ENCODE results near the gene ZDHHC12. TPM values are rescaled to one million over a fixed set of nuclear protein-coding genes. Genes with fewer than 3 reads are reported as not detected.

ZDHHC12 gene
- polyA plus RNA-seq, 3 donors, result 28.8 to 73.3 (median 43.7) TPM

GRCh38 chr9:128732576-128732975 lies 8.6 kb upstream of the ZDHHC12 start:
- WGBS, 3 donors, result 82 to 91% (median 85%) methylated on average over 13 of the region's 13 CpGs
- H3K27ac ChIP-seq (ENCODE audit: low read depth, low read length), result no peak overlapping the region

DNA sequence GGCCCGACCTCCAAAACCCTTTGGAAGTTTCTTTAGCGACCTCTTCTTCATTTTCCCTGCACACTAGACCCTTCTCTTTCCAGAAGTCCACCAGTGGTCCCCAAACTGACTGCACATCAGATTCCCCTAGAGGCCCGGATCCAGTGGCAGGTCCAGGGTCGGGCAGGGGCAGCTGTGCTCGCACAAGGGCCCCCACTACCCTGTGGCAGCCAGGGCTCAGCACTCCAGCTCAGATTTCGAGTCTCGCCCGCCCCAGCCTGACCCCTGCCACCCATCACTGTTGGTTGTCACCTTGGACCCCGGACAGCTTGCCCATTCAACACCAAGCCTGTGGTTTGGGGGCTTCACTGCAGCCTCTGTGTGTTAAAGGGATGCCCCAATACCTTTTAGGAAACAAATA lies 7.8 kb upstream of the ZDHHC12 start:
- 79 to 86% (median 83%) methylated on average over 9 of the region's 9 CpGs for WGBS, 3 donors
- no peak overlapping the region for H3K27ac ChIP-seq (ENCODE audit: low read depth, low read length)

DNA sequence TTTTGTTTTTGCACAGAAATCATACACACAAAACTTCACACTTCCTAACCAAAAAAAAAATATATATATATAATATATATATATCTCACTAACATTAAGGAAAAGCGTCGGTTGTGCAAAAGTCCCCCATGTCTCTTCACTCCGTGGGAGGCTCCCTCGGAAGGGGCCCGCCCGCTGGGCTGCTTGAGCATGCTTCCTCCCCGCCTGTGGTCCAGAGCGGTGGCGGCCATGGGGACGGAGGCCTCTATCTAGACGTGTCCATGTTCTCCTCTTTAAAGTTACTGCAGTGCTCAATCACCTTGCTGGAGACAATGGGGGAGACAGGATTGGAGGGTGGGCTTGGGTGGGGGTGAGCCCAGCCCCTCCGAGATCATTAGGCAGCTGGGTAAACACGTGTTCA lies 7.2 kb upstream of the ZDHHC12 start:
- H3K27ac ChIP-seq (ENCODE audit: low read depth, low read length), result no peak overlapping the region
- 82 to 86% (median 85%) methylated on average over 13 of the region's 13 CpGs for WGBS, 3 donors

GRCh38 chr9:128729766-128730517 lies 6.0 kb upstream of the ZDHHC12 start:
- H3K27ac ChIP-seq (ENCODE audit: low read depth, low read length), result no peak overlapping the region
- WGBS, 3 donors, result 91% methylated on average over 27 of the region's 27 CpGs

DNA sequence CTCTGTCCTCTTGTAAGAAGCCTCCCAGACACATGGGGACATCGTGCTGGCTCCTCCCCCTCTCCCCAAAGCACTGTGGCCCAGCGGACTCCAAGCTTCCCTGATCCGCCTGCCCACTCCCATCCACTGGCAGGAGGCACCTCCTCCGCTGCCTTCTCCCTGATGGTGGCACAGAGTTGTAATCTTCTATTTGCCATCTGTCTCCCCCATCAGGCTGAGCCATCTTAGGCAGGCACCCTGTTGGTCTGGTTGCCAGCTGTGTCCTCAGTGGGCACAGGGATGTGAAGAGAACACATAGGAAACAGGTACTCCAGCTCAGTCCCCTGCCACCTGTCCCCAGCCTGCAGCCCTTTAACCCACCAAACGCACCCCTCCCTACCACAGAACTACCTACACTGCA lies 5.4 kb upstream of the ZDHHC12 start:
- no peak overlapping the region for H3K27ac ChIP-seq (ENCODE audit: low read depth, low read length)
- WGBS, 3 donors, result 73 to 82% (median 76%) methylated on average over 5 of the region's 5 CpGs

DNA sequence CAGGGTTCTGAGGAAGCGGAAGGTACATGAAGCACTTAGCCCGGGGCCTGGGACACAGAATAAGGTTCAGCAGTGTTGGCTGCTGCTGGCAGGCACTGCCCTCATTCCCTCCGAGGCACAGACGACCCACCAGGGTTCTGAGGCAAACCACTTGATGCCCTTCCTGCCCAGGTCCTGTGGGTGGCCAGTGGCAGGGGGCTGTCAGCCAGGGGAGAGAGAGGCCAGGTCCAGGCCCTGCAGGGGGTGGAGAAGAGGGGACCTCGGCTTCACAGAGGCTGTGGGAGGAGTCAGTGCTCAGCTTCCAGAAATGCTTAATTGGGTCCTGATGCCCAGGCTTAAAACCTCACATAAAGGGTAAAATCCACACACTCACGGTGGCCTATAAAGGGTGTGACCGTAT lies 4.4 kb upstream of the ZDHHC12 start:
- no peak overlapping the region for H3K27ac ChIP-seq (ENCODE audit: low read depth, low read length)
- WGBS, 3 donors, result 74 to 79% (median 76%) methylated on average over 7 of the region's 7 CpGs

GRCh38 chr9:128727640-128728248 lies 3.8 kb upstream of the ZDHHC12 start:
- H3K27ac ChIP-seq (ENCODE audit: low read depth, low read length), result no peak overlapping the region
- 77 to 97% (median 79%) methylated on average over 5 of the region's 5 CpGs for WGBS, 3 donors

- WGBS, 3 donors, result 19 to 27% (median 23%) methylated on average over 10 of the region's 10 CpGs
- H3K27ac ChIP-seq (ENCODE audit: low read depth, low read length), result no peak overlapping the region
Measured at GRCh38 chr9:128724744-128725211, 851 bp upstream of the ZDHHC12 start.

GRCh38 chr9:128723352-128723865 lies 518 bp downstream of the ZDHHC12 start:
- 28 to 43% (median 40%) methylated on average over 6 to 7 of the region's 7 CpGs for WGBS, 3 donors

DNA sequence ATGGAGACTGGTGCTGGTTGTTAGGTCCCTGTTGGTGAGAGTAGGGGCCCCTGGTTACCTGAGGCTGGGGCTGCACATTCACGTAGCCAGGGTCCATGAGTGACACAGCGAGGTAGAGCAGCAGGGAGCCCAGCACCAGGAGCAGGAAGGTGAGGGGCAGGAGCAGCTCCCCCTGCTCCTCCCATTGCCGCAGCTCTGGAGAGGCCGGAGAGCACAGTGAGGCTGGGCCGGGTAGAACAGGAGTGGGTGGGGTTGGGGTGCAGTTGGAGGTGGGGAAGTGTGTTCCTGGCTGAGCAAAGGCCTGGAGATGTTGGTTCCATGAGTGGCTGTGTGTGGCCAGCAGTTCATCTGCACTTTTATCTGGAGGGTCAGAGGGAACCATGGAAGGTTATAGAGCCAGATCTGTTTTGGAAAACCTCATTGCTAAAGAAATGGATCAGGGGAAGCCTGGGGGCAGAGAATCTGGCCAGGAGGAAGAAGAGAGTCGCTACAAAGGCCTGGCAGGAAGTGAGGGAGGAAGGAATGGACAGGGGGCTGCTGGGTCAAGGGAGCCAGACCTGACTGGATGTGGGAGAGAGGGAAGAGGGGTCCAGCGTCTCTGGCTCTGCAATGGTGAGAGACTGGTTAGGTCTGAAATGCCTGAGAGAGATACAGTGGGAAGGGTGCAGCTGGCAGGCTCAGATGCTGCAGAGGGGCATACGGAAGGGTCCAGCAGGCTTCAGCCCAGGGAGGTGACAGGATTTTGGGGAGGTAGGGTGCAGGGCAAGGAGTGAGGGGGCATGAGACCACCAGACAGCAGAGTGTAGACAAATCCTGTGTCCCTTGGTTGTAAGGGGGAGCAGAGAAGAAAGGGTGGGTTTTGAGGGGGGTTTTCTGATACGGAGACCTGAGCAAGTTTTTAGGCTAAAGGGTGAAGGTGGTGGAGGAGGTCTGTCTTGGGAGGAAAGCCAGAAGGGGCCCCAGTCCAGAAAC lies 1.3 kb downstream of the ZDHHC12 start:
- no peak overlapping the region for H3K27ac ChIP-seq (ENCODE audit: low read depth, low read length)
- WGBS, 3 donors, result 58 to 64% (median 59%) methylated on average over 9 of the region's 9 CpGs

More at GRCh38 chr9:128723352-128723865, 518 bp downstream of the ZDHHC12 start:
- H3K27ac ChIP-seq (ENCODE audit: low read depth, low read length), result no peak overlapping the region

DNA sequence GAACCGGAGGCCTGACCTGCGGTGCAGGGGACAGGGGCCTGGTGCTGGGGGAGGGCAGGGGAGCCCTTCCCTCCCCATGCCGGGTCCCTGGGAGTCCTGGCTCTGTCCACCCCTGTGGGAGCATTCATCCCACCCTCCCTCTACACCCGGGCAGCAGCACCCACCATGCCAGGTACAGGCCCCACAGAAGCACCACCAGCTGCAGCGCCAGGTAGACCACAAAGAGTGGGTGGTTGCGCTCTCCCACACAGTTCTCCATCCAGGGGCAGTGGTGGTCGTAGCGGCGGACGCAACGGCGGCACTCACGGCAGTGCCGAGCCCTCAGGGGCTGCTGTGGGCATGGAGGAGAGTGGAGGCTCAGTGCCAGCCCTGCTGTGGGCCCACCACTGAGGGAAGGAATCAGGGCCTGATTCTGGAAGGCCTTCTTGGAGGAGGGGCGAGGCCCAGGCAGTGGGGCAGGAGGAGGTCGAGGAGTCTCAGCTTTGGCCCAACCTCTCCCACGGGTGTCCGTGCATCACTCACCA lies 2.4 kb downstream of the ZDHHC12 start:
- H3K27ac ChIP-seq (ENCODE audit: low read depth, low read length), result no peak overlapping the region
- WGBS, 3 donors, result 88 to 93% (median 92%) methylated on average over 12 to 18 of the region's 18 CpGs

GRCh38 chr9:128720841-128721486 lies 3.0 kb downstream of the ZDHHC12 start:
- 87 to 96% (median 92%) methylated on average over 19 to 22 of the region's 22 CpGs for WGBS, 3 donors
- no peak overlapping the region for H3K27ac ChIP-seq (ENCODE audit: low read depth, low read length)

DNA sequence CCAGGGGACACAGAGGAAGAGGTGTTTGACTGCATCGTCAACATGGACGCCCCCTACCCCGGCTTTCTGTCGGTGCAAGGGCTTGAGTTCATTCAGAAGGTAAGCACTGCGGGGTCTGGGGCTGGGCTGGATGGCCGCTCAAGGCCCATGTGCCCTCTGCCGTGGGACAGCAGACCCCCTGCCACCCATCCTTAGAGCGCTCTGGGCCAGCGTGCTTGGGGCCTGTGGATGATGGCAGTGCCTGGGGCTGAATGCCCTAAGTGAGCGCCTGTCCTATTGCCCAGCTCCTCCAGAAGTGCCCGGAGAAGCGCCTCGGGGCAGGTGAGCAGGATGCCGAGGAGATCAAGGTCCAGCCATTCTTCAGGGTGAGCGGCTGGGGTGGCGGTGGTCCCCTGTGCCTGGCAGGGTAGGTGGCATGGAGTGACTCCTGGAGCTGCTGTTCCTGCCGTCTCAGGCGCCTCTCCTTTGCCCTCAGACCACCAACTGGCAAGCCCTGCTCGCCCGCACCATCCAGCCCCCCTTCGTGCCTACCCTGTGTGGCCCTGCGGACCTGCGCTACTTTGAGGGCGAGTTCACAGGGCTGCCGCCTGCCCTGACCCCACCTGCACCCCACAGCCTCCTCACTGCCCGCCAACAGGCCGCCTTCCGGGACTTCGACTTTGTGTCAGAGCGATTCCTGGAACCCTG lies 3.9 kb downstream of the ZDHHC12 start:
- H3K27ac ChIP-seq (ENCODE audit: low read depth, low read length), result no peak overlapping the region
- 91 to 94% (median 93%) methylated on average over 28 to 30 of the region's 30 CpGs for WGBS, 3 donors

- 32 to 91% (median 89%) methylated on average over 5 of the region's 5 CpGs for WGBS, 3 donors
Measured at GRCh38 chr9:128718475-128718874, 5.5 kb downstream of the ZDHHC12 start.

DNA sequence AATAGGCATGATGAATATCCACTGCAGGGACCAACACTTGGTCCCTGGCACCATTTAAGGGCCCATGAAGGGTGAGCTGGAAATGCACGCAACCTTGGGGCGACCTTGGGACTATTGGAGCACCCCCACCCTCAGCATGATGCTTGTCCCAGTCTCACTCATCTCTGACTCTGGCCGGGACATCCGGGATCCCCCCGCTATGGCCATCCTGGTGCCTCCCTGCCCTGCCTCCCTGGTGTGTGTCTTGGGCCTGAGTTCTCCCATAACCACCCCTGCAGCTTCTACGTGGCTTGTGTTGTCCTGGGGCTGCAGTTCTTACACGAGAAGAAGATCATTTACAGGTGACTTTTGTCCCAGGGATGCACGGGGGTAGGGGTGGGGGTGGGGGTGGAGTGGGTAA lies 5.9 kb downstream of the ZDHHC12 start:
- no peak overlapping the region for H3K27ac ChIP-seq (ENCODE audit: low read depth, low read length)
- WGBS, 3 donors, result 60 to 93% (median 90%) methylated on average over 8 of the region's 8 CpGs

More at GRCh38 chr9:128718475-128718874, 5.5 kb downstream of the ZDHHC12 start:
- H3K27ac ChIP-seq (ENCODE audit: low read depth, low read length), result no peak overlapping the region

GRCh38 chr9:128716581-128717254 lies 7.2 kb downstream of the ZDHHC12 start:
- no peak overlapping the region for H3K27ac ChIP-seq (ENCODE audit: low read depth, low read length)
- WGBS, 3 donors, result 83 to 91% (median 89%) methylated on average over 7 of the region's 7 CpGs

- 91 to 93% (median 92%) methylated on average over 6 of the region's 6 CpGs for whole genome bisulfite sequencing, 3 donors
Measured at GRCh38 chr9:128715436-128715750, 8.5 kb downstream of the ZDHHC12 start.

More at GRCh38 chr9:128715436-128715750, 8.5 kb downstream of the ZDHHC12 start:
- no peak overlapping the region for H3K27ac ChIP-seq (ENCODE audit: low read depth, low read length)
